ENCODE measurements around the gene CFAP251.
"Not testable (repeated sequence)": the region's sequence is repeated elsewhere in the genome, so short reads cannot be mapped to it uniquely, and the experiment has no call there.

GRCh38 chr12:121929545-121929944 lies 11.2 kb downstream of the CFAP251 start:
- not testable (repeated sequence) for TF ChIP-seq CTCF (conservative IDR thresholded peaks at IDR 0.05 in 1 of 2, IDR thresholded peaks at IDR 0.05 in 1 of 2; ENCODE audit: low read depth in 1 of 2, low read length in 2 of 2); EZH2 (IDR thresholded peaks at IDR 0.05; ENCODE audit: low read length, missing control alignments)
